ENCODE data around the gene RAC3. TPM values are rescaled to one million over a fixed set of nuclear protein-coding genes. Genes with fewer than 3 reads are reported as not detected.
A peak's percentile ranks its signal among the peaks of the same experiment; 100 is the strongest.

Gene RAC3
- total and polyA plus RNA-seq, 9 of the 15 experiments (the other 6 are each of a cell fraction or from before 2014, with no cell fraction given): 0.23 to 292 (median 118) TPM

DNA sequence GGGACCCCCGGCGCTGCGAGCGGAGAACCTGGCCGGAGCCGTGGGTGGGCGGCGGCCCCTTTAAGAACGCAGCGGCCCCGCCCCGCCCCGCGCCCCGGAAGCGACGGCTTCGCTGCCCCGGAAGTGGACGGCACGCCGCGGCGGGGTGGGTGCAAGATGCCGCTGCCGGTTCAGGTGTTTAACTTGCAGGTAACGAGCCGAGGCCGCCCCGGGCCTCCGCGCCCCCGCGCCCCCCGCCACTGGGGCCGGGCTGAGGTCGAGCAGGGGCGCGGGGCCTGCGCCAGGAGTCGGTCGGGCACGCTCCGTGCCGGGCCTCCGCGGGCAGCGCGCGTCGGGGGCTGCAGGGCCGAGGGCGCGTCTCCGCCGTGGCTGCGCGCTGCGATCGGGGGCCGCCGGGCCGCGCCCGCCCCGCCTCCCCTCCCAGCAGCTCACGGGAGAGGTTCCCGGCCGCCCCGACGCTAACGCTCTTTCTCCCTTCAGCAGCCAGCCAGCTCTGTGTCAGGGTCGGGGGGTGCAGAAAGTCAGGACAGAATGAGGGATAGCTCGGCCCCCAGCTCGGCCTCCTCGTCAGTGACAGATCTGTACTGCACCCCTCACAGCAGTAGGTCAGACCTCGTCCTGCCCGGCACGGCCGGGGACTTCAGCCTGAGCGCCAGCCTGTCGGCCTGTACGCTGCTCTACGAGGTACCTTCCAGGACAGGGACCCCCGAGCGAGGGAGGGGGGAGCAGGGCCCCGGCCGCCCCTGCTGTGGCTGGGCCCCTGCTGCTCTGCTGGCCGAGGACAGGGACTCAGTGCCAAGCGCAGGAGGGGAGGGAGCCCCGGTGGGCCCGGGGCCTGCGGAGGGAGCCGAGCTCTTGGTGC lies 20.5 kb downstream of the RAC3 start, which contains the start of the genes GPS1 and RFNG (continued):
- TF ChIP-seq, protein P1, sequence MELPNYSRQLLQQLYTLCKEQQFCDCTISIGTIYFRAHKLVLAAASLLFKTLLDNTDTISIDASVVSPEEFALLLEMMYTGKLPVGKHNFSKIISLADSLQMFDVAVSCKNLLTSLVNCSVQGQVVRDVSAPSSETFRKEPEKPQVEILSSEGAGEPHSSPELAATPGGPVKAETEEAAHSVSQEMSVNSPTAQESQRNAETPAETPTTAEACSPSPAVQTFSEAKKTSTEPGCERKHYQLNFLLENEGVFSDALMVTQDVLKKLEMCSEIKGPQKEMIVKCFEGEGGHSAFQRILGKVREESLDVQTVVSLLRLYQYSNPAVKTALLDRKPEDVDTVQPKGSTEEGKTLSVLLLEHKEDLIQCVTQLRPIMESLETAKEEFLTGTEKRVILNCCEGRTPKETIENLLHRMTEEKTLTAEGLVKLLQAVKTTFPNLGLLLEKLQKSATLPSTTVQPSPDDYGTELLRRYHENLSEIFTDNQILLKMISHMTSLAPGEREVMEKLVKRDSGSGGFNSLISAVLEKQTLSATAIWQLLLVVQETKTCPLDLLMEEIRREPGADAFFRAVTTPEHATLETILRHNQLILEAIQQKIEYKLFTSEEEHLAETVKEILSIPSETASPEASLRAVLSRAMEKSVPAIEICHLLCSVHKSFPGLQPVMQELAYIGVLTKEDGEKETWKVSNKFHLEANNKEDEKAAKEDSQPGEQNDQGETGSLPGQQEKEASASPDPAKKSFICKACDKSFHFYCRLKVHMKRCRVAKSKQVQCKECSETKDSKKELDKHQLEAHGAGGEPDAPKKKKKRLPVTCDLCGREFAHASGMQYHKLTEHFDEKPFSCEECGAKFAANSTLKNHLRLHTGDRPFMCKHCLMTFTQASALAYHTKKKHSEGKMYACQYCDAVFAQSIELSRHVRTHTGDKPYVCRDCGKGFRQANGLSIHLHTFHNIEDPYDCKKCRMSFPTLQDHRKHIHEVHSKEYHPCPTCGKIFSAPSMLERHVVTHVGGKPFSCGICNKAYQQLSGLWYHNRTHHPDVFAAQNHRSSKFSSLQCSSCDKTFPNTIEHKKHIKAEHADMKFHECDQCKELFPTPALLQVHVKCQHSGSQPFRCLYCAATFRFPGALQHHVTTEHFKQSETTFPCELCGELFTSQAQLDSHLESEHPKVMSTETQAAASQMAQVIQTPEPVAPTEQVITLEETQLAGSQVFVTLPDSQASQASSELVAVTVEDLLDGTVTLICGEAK (IDR thresholded peaks at IDR 0.05): peak; percentile 94
- TF ChIP-seq, protein P1 (CRISPR knock-in tag; IDR thresholded peaks at IDR 0.05): no peak
- TF ChIP-seq SMARCA5 (IDR thresholded peaks at IDR 0.05) (no peak), ZBTB7A (IDR thresholded peaks at IDR 0.05; ENCODE audit: borderline replicate concordance, control insufficient read depth, low read depth, low read length) (peak; percentile 80; the same call in 1 of the 2 replicates), PML (IDR thresholded peaks at IDR 0.05; ENCODE audit: low read length) (no peak), YY1 (IDR thresholded peaks at IDR 0.05; ENCODE audit: borderline replicate concordance in 1 of 3, control insufficient read depth in 1 of 3, extremely low read depth in 1 of 3, insufficient read depth in 3 of 3, insufficient read length in 1 of 3, insufficient replicate concordance in 2 of 3, low read depth in 1 of 3, low read length in 2 of 3) (no peak), ELF1 (tag; IDR thresholded peaks at IDR 0.05) (peak; percentile 74), NBN (IDR thresholded peaks at IDR 0.05; ENCODE audit: low read depth) (no peak), ZNF507 (tag; conservative IDR thresholded peaks at IDR 0.05) (no peak), MXI1 (IDR thresholded peaks at IDR 0.05; ENCODE audit: low read depth, low read length) (no peak), NR2C2 (CRISPR knock-in tag; IDR thresholded peaks at IDR 0.05) (peak; percentile 98), NR2C2 (tag; IDR thresholded peaks at IDR 0.05) (peak; percentile 100), SAP30 (IDR thresholded peaks at IDR 0.05; ENCODE audit: borderline replicate concordance, insufficient read depth, low read depth, low read length, poor library complexity, severe bottlenecking) (peak; percentile 61)
- TF ChIP-seq, protein P2, sequence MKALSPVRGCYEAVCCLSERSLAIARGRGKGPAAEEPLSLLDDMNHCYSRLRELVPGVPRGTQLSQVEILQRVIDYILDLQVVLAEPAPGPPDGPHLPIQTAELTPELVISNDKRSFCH (CRISPR knock-in tag; IDR thresholded peaks at IDR 0.05): no peak
- TF ChIP-seq, protein P2 (tag; IDR thresholded peaks at IDR 0.05): no peak
- TF ChIP-seq, protein P3, sequence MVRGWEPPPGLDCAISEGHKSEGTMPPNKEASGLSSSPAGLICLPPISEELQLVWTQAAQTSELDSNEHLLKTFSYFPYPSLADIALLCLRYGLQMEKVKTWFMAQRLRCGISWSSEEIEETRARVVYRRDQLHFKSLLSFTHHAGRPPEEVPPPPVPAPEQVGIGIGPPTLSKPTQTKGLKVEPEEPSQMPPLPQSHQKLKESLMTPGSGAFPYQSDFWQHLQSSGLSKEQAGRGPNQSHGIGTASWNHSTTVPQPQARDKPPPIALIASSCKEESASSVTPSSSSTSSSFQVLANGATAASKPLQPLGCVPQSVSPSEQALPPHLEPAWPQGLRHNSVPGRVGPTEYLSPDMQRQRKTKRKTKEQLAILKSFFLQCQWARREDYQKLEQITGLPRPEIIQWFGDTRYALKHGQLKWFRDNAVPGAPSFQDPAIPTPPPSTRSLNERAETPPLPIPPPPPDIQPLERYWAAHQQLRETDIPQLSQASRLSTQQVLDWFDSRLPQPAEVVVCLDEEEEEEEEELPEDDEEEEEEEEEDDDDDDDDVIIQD (CRISPR knock-in tag; IDR thresholded peaks at IDR 0.05): no peak

Data from K562 (cell line).